Colonic mucosa (tissue), 4 donors: ENCODE data around the gene AMIGO3. TPM values are rescaled to one million over a fixed set of nuclear protein-coding genes. Genes with fewer than 3 reads are reported as not detected.
"Not testable (repeated sequence)": the region's sequence is repeated elsewhere in the genome, so short reads cannot be mapped to it uniquely, and the experiment has no call there.

Experiments
- DNase-seq: peaks from one replicate; pipeline ENCODE4 v3.0.0-alpha.2; 2020
- H3K27ac ChIP-seq: fragments of 200-600 bp; one replicate; pipeline ENCODE4 v1.8.0; 2021
- H3K27me3 ChIP-seq: fragments of 200-600 bp; one replicate; pipeline ENCODE4 v1.8.0; 2021
- H3K36me3 ChIP-seq: fragments of 200-600 bp; one replicate; pipeline ENCODE4 v1.8.0; 2021
- H3K4me1 ChIP-seq: fragments of 200-600 bp; one replicate; pipeline ENCODE4 v1.8.0; 2021; ENCODE audit warnings: mild to moderate bottlenecking
- H3K4me3 ChIP-seq: fragments of 200-600 bp; one replicate; pipeline ENCODE4 v1.8.0; 2021
- H3K9ac ChIP-seq, 2 donors: one replicate each; pipeline ENCODE4 v1.7.0; 2013; ENCODE audit warnings: control low read depth in 2 of 2, low read depth in 2 of 2, low read length in 2 of 2
- H3K9me3 ChIP-seq: fragments of 200-600 bp; one replicate; pipeline ENCODE4 v1.8.0; 2021
- intact Hi-C: fragments of 100-400 bp; cut with DNase I; formaldehyde crosslinking; loops from one replicate; pipeline ENCODE4 v1.14.1; 2022
- total RNA-seq, 2 donors: library from RNA; stranded (reverse); fragmentation: NEBNext Ultra II Directional in 1 of 2; extraction: Animal tissue kit (Norgen Biotek cat#: 25700) in 1 of 2; gene quantifications; one replicate each; pipeline ENCODE4 v1.2.1, GENCODE V29; 2021
- TF ChIP-seq, protein P1 (sequence below): fragments of 200-600 bp; IDR thresholded peaks from one replicate; pipeline ENCODE4 v1.8.0; 2022; ENCODE audit warnings: antibody characterized with exemption, mild to moderate bottlenecking
- donor health status: healthy.
- donor health status: DM: no; HTN: no; CAD: no.
- donor health status: DM: no; HTN: no; CAD: no.

The AMIGO3 gene
- total RNA-seq, 2 donors from 2014 or later, result 0.16 TPM; not detected in 1

DNA sequence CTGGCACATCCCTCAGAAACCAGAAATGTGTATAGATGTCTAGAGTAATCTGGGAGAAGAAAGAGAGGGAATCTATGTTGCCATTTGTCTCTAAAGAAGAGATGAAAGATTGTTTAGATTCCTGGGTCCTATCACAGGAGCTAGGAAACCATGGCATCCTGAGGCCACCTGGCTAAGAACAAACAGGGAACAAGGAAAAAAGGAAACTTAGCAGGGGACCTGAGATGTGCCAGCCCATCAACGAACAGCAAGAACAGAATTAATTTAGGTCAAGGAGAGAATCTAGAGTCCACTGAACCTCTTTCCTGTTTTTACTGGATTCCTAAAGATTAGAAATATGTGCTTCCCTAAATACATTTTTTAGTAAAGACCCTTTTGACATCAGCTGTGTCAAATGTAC, 36.6 kb upstream of the AMIGO3 start:
- TF ChIP-seq, protein P1, sequence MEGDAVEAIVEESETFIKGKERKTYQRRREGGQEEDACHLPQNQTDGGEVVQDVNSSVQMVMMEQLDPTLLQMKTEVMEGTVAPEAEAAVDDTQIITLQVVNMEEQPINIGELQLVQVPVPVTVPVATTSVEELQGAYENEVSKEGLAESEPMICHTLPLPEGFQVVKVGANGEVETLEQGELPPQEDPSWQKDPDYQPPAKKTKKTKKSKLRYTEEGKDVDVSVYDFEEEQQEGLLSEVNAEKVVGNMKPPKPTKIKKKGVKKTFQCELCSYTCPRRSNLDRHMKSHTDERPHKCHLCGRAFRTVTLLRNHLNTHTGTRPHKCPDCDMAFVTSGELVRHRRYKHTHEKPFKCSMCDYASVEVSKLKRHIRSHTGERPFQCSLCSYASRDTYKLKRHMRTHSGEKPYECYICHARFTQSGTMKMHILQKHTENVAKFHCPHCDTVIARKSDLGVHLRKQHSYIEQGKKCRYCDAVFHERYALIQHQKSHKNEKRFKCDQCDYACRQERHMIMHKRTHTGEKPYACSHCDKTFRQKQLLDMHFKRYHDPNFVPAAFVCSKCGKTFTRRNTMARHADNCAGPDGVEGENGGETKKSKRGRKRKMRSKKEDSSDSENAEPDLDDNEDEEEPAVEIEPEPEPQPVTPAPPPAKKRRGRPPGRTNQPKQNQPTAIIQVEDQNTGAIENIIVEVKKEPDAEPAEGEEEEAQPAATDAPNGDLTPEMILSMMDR, result no peak
- H3K27ac ChIP-seq, result no peak overlapping the region
- no peaks in the 10 kb centered on the region for H3K4me1 ChIP-seq
- H3K9me3 ChIP-seq, result no peaks in the 10 kb centered on the region
- H3K36me3 ChIP-seq, result no peaks in the 10 kb centered on the region
- H3K9ac ChIP-seq, result no peak overlapping the region
- DNase-seq, result no peak
- intact Hi-C loops, result no loop called here
- no peaks in the 10 kb centered on the region for H3K27me3 ChIP-seq
- H3K4me3 ChIP-seq, result no peak overlapping the region

DNA sequence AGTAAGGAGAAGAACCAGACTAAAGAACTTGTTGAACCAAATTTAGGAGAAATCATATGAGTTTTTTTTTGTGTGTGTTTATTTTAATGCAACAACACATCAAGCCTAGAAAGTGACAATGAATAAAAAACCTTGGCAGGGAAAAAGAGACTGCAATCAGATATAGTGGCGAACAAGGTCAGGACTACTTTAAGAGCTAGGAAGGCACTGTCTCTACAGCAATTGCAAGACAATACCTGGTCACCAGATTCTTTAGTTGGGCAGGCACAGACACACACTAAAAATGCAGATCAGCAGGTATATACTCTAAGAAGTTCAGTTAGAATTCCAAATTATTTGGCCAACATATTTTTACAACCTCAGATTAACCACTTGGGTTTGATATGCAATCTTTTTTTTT, 35.1 kb upstream of the AMIGO3 start:
- H3K27me3 ChIP-seq, result no peaks in the 10 kb centered on the region
- intact Hi-C loops, result no loop called here
- H3K36me3 ChIP-seq, result no peaks in the 10 kb centered on the region
- no peak overlapping the region for H3K27ac ChIP-seq
- TF ChIP-seq, protein P1, result no peak
- no peak for DNase-seq
- no peak overlapping the region for H3K4me3 ChIP-seq
- H3K9ac ChIP-seq, result no peak overlapping the region
- no peaks in the 10 kb centered on the region for H3K4me1 ChIP-seq
- H3K9me3 ChIP-seq, result no peaks in the 10 kb centered on the region

DNA sequence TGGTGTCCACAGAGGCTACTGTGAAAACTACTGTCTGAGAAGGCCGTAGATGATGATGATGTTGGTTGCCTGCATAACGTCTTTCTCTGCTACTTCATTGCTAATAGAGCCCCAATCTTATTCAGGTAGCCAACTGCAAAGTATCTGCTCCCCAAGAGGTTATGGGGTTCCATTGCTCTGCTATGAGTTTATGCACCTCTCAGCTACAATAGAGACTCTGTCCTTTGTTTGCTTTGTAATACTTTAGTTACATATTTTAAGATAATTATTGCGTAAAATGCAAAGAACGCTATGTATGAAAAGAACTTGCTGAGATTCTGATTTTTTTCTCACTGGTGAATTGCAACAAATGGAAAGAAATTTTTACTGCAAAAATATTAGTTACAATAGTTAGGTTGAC, 32.0 kb upstream of the AMIGO3 start:
- intact Hi-C loops, result no loop called here

DNA sequence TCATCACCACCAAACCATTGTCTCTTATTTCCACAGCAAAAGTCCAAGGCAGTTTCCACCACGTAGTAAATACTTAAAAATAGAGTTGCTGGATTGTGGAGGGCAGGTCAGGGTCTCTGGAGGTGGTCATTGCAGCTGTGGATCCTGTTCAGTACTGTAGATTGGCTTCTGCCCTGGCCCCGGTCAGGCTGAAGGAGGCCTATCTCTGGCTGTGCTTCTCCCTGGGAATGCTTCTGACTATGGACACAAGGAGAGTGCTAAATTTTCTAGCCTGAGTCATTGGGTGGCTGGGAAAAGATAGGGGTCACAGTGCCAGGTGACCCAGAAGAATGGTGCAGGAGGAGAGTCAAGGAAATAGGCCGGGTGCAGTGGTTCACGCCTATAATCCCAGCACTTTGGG, 30.6 kb upstream of the AMIGO3 start:
- Histone ChIP-seq H3K9me3 (no peaks in the 10 kb centered on the region), H3K27me3 (no peaks in the 10 kb centered on the region), H3K36me3 (no peaks in the 10 kb centered on the region), H3K4me1 (no peaks in the 10 kb centered on the region), H3K4me3 (no peak overlapping the region), H3K27ac (no peak overlapping the region), H3K9ac (no peak overlapping the region)
- intact Hi-C loops, result no loop called here
- TF ChIP-seq, protein P1, result no peak
- no peak for DNase-seq

More for the DNA sequence above, 32.0 kb upstream of the AMIGO3 start:
- no peak for DNase-seq
- no peaks in the 10 kb centered on the region for H3K4me1 ChIP-seq
- H3K36me3 ChIP-seq, result no peaks in the 10 kb centered on the region
- no peaks in the 10 kb centered on the region for H3K27me3 ChIP-seq
- no peak overlapping the region for H3K27ac ChIP-seq
- H3K9ac ChIP-seq, result no peak overlapping the region
- no peaks in the 10 kb centered on the region for H3K9me3 ChIP-seq
- no peak overlapping the region for H3K4me3 ChIP-seq
- TF ChIP-seq, protein P1, result no peak

DNA sequence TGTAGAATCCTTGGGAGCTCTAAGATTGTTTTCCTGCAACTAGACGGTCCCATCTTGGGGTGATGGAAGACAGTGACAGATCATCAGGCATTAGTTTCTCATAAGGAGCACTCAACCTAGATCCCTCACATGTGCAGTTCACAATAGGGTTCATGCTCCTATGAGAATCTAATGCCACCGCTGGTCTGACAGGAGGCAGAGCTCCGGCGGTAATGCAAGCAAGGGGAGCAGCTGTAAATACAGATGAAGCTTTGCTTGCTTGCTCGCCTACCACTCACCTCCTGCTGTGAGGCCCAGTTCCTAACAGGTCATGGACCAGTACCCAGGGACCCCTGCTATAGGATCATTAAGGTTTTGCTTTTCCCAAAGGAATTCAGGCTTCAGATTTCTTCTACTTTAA, 29.4 kb upstream of the AMIGO3 start:
- H3K27ac ChIP-seq, intact Hi-C loops, DNase-seq, H3K27me3 ChIP-seq, H3K36me3 ChIP-seq, H3K9me3 ChIP-seq, H3K4me1 ChIP-seq, H3K9ac ChIP-seq, H3K4me3 ChIP-seq: not testable (repeated sequence)

DNA sequence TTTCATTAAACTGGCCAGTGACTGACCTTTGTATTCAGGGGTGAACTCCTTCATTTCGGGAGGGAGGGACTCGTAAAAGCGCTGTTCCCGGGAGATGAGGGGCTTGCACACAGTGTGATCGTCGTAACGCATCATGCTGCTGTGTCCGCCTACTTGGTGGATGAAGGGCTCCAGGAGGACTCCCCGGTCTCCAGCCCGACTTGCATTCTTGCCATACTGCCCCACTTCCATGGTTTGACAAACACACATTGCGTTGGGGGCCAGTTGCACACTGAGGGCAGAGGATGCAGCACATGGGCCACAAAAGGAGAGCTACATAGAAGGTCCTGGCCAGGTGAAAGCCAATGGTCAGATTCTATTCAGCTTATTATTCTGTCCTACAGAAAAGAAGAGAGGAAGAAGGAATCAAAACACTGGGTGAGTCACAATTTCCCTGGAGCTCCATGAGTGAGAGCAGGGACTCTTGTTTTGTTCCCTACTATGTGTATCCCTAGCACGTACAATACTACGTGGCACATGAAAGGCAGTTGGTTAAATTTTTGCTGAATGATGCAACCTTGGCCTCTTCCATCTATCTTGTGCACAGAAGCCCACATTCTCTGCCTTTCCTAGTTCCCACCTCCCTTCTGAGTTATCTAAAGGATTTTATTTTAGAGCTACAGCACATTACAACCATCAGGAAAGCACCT, 28.5 kb upstream of the AMIGO3 start:
- no peaks in the 10 kb centered on the region for H3K4me1 ChIP-seq
- H3K9me3 ChIP-seq, result no peaks in the 10 kb centered on the region
- no peak overlapping the region for H3K9ac ChIP-seq
- intact Hi-C loops, result no loop called here
- no peaks in the 10 kb centered on the region for H3K27me3 ChIP-seq
- no peak overlapping the region for H3K27ac ChIP-seq
- no peak overlapping the region for H3K4me3 ChIP-seq
- no peaks in the 10 kb centered on the region for H3K36me3 ChIP-seq
- DNase-seq, result no peak
- TF ChIP-seq, protein P1, result no peak
